Superior temporal gyrus (tissue), 1 donor: ENCODE results near the gene ACAD9.
"Not testable (repeated sequence)": the region's sequence is repeated elsewhere in the genome, so short reads cannot be mapped to it uniquely, and the experiment has no call there.

ENCODE experiments used
- DNase-seq: peaks from one replicate; pipeline ENCODE4 v3.0.0-alpha.2; 2016; ENCODE audit errors: extremely low spot score

Gene ACAD9

GRCh38 chr3:128895843-128896697 is 16.6 kb downstream of the ACAD9 start:
- DNase-seq = no peak

- DNase-seq = no peak
Observed at GRCh38 chr3:128902426-128902825, 23.0 kb downstream of the ACAD9 start.

DNA sequence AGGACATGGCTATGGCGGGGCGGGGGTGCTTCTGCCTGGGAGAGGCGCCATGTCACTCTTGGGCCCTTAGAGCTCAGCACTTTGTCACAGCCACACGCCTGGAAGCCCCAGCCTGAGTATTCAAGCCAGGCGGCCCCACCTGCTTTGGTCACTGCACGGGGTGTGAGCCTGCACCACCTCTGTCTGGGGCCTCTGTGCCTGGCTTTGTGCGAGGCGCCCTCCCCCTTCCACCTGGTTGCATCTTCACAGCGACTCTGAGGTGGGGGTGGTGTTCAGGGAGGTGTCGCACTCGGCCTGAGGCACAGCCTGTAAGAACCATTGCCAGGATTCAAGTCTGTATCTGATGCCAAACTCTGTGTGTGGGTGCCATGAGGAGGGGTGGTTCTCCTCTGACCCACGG is 24.1 kb downstream of the ACAD9 start:
- DNase-seq = no peak

GRCh38 chr3:128906031-128906803 is 26.8 kb downstream of the ACAD9 start:
- no peak for DNase-seq

GRCh38 chr3:128906804-128907525 is 27.5 kb downstream of the ACAD9 start:
- no peak for DNase-seq

DNA sequence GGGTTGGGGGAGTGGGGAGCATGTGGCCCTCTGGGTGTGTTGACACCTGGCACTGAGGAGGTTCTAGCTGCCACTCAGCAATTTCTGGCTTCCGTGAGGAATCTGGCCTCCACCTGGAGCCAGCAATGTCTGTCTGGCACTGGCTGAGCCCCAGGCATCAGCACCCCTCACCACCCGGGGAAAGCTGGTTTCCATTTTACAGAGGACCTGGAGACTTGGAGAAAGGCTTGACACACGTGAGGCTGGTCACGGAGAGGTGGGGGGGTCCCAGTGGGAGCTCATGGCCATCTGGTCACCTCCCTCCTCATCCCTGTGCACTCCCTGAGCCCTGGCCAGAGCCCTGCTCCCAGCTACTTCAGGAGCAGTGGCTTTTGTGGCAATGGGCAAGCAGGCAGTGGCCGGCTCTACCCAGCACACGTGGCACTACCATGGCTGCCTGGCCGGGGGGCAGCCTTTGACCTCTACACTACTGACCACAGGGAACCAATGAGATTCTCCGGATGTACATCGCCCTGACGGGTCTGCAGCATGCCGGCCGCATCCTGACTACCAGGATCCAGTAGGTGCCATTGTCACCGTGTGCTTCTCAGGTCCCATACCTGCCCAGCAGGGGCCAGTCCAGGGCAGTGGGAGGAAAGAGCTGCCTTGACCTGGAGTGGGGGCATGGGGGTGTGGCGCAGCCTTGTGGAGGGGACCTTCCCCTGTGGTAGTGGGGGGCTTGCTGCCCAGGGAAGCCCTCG is 28.5 kb downstream of the ACAD9 start:
- DNase-seq = no peak

DNA sequence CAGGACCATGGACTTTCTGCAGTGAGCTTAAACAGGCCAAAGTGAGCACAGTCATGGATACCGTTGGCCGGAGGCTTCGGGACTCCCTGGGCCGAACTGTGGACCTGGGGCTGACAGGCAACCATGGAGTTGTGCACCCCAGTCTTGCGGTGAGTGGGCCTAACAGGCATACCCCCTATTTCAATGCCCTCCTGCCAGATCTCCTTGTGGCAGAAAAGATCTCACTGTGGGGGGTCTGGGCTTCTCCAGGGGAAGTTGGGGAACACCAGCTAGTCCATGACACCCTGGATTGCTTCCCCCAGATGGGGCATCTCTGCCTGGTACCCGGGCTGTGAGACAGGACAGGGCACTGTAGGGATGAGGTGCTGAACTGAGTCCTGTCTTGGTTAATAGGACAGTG is 29.5 kb downstream of the ACAD9 start:
- no peak for DNase-seq

GRCh38 chr3:128910006-128910405 is 30.6 kb downstream of the ACAD9 start:
- DNase-seq = no peak

DNA sequence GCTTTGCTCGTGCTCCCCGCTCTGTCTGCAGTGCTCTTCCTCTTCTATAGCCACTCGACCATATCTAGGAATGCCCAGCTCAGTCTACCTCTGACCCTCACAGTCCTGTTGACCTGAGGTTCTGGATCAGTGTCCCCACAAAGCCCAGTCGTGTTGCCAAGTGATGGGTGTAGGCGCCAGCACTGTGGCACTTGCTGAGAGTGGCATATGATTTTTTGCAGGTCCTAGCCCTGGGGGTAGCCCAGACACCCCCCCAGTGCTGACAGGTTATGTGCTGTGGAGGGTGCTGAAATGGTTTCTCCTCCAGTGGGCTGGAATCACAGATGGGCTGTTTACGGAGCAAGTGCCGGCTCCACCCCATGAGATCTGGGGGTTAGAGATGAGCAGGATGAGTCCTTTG is 32.5 kb downstream of the ACAD9 start:
- no peak for DNase-seq

DNA sequence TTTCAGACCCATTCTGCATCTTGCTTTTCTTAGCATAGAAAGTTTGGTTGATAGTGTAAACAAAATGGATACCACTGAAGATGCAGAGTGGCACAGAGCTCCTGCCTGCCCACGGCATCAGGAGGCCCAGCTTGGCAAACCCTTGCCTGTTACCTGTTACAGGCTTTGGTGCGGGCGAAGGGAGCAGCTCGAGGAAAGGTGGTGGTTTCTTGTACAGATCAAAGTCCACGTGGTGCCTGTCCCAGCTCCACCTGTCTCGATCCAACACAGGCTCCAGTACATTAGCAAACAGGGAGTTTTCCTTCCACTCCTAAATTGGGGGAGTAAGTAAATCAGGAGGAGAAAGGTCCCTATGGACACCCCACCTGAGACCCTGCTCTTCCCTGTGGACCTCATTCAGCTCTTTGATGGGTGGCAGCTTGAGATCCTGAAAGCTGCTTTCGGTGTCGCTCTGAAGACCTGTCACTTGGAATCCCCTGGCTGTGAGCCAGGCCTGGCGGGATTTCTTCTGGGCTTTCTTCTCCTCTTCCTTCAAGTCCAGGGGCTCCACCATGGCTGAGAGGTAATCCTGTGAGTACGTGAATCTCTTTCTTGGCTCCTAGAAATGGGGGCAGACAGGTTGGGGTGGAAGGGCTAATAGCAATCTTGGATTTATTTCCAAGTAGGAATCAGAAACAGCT is 35.7 kb downstream of the ACAD9 start:
- DNase-seq = no peak

DNA sequence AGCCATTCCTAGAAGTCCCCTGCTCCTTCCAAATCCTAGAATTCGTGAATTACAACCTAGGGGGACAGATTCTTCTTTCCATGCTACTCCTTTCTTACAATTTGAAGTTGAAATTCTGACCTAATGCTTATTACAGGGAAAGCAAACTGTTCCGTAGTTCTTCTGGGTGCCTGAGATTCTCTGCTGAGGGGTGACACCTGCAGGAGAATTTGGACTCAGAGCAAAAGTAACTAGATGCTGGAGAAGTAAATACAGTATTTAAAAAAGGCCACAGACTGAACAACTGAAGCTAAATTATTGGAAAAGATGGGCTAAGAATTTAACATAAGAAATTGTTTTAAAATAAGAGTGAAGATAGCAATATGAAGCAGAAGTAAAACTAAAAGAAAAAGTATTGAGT is 37.9 kb downstream of the ACAD9 start:
- peak; percentile 33 for DNase-seq

DNA sequence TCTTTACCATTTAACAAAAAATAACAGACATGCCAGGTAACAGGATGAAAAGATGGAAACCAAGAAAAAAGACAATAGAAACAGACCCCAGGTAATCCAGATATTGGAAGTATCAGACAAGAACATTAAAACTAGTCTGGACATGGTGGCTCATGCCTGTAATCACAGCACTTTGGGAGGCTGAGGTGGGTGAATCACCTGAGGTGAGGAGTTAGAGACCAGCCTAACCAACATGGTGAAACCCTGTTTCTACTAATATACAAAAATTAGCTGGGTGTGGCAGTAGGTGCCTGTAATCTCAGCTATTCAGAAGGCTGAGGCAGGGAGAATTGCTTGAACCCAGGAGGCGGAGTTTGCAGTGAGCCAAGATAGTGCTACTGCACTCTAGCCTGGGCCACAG is 40.6 kb downstream of the ACAD9 start:
- no peak for DNase-seq

DNA sequence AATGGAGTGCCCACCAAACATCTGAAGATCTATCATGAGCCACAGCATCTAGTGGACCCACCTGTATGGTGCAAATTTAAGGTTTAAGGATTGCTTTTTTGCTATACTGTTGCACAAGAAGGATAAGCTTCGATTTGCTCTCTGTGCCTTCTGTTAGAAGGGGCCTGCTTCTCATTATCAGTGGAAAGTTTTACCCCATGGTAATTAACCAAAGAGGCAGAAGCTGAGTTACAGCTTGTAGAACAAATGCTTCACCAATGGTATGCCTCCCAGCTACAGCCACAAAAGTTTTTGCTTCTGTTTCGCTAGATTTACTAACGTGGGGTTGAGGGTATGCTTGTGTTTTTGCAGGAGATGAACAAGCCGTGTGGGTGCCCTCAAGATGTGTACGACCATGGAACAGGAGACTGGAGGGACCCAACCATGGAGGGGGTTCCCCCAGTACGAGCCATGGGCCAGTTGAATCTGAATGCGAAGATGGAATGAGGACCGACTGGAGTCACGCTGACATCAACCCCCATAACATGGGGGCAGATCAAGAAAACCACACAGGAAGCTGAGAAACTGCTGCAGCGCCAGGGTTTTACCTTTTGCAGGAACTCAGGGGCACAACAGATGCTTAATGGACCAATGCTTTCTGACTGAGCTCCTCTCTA is 43.5 kb downstream of the ACAD9 start:
- no peak for DNase-seq

GRCh38 chr3:128923576-128923975 is 44.2 kb downstream of the ACAD9 start:
- no peak for DNase-seq

GRCh38 chr3:128923986-128924385 is 44.6 kb downstream of the ACAD9 start:
- DNase-seq = not testable (repeated sequence)

GRCh38 chr3:128929364-128929763 is 49.9 kb downstream of the ACAD9 start:
- DNase-seq = no peak

DNA sequence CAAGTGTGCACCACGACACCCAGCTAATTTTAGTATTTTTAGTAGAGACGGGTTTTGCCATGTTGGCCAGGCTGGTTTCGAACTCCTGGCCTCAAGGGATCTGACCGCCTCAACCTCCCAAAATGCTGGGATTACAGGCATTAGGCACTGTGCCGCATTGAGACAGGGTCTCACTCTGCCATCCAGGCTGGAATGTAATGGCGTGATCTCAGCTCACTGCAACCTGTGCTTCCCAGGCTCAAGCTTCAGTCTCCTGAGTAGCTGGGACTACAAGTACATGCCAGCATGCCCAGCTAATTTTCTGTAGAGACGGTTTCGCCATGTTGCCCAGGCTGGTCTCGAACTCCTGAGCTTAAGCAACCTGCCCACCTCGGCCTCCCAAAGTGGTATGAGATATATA is 51.6 kb downstream of the ACAD9 start:
- DNase-seq = no peak

DNA sequence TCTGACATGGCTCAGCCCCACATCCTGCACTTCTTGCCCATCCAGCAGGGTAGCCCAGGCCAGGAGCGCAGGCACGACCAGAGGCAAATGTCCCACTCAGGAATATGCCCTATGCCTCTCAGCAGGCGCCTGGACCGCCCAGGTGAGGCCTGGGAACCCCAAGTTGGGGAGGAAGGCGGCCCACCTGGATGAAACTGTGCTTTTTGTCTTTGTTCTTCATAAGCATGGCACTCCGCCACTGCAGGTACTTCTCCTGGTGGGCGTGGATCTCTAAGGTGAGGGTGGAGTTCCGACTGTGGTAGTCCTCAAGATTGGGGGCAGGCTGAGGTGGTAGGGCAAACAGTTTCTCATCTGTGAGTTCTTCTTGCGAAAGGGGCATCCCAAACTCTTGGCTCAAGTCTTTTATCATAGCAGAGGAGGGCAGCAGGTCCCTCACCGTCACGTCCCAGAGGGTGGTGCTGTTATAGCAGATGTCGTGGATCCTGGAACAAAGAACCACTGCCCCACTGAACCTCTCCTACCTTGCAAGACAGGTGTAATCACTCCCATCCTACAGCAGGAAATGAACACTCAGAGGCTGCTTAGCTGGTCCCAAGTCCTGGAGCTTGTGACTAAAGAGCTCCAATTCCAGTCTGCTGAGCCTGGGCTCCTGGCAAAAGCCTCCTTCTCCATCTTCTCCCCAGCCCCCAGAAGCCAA is 53.2 kb downstream of the ACAD9 start:
- no peak for DNase-seq

- no peak for DNase-seq
Observed at GRCh38 chr3:128933213-128933921, 53.9 kb downstream of the ACAD9 start.

DNA sequence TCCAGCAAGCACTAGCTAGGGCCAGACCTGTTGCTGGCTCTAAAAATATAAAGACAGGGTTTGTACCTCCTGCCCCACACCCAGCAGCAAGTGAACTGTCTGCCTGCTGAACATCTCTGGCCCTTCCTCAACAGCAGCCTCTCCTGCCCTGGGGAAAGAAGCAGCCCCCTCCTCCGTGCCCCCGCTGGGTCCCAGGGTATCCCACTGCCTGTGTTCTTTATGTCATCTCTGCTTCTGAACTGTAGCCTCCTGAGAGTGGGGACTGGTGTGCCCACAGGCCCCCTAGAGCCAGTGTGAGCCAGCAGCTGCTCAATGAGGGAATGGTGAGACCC is 54.5 kb downstream of the ACAD9 start:
- no peak for DNase-seq
